Ishikawa (cell line): ENCODE data around the gene PBX3.

ENCODE experiments used
- CEBPB ChIP-seq: IDR thresholded peaks from 2 replicates; pipeline ENCODE4 v1.6.1; 2012
- CREB1 ChIP-seq: IDR thresholded peaks from 2 replicates; pipeline ENCODE4 v1.6.1; 2012; ENCODE audit warnings: low read depth
- EGR1 ChIP-seq: IDR thresholded peaks from 2 replicates; pipeline ENCODE4 v1.6.1; 2012
- EP300 ChIP-seq: IDR thresholded peaks from 2 replicates; pipeline ENCODE4 v1.6.1; 2012; ENCODE audit warnings: borderline replicate concordance
- FOXM1 ChIP-seq: IDR thresholded peaks from 2 replicates; pipeline ENCODE4 v1.6.1; 2012; ENCODE audit warnings: low read depth, borderline replicate concordance
- NFIC ChIP-seq: IDR thresholded peaks from 2 replicates; pipeline ENCODE4 v1.6.1; 2012
- RAD21 ChIP-seq: IDR thresholded peaks from 2 replicates; pipeline ENCODE4 v1.6.1; 2012; ENCODE audit warnings: low read depth
- REST ChIP-seq: IDR thresholded peaks from 2 replicates; pipeline ENCODE4 v1.6.1; 2012; ENCODE audit warnings: low read depth, mild to moderate bottlenecking
- TAF1 ChIP-seq: IDR thresholded peaks from 2 replicates; pipeline ENCODE4 v1.6.1; 2012; ENCODE audit warnings: low read depth, mild to moderate bottlenecking
- TCF12 ChIP-seq: IDR thresholded peaks from 2 replicates; pipeline ENCODE4 v1.6.1; 2012; ENCODE audit warnings: low read depth
- TEAD4 ChIP-seq: IDR thresholded peaks from 2 replicates; pipeline ENCODE4 v1.6.1; 2012
- YY1 ChIP-seq: IDR thresholded peaks from 2 replicates; pipeline ENCODE4 v1.6.1; 2012; ENCODE audit warnings: low read depth
- ZBTB7A ChIP-seq: IDR thresholded peaks from 2 replicates; pipeline ENCODE4 v1.6.1; 2012; ENCODE audit warnings: low read depth
- TF ChIP-seq, protein P1 (sequence below): IDR thresholded peaks from 2 replicates; pipeline ENCODE4 v1.6.1; 2012
- TF ChIP-seq, protein P2 (sequence below): IDR thresholded peaks from 2 replicates; pipeline ENCODE4 v1.6.1; 2012

PBX3 gene

GRCh38 chr9:125924351-125924750, 177.2 kb downstream of the PBX3 start:
- TF ChIP-seq YY1 (no peak), TEAD4 (no peak), EGR1 (no peak), REST (no peak), CREB1 (no peak), FOXM1 (no peak), ZBTB7A (no peak), NFIC (no peak), TAF1 (no peak), CEBPB (no peak), RAD21 (no peak), TCF12 (no peak), EP300 (no peak)
- TF ChIP-seq, protein P1, sequence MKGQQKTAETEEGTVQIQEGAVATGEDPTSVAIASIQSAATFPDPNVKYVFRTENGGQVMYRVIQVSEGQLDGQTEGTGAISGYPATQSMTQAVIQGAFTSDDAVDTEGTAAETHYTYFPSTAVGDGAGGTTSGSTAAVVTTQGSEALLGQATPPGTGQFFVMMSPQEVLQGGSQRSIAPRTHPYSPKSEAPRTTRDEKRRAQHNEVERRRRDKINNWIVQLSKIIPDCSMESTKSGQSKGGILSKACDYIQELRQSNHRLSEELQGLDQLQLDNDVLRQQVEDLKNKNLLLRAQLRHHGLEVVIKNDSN = no peak
- TF ChIP-seq, protein P2, sequence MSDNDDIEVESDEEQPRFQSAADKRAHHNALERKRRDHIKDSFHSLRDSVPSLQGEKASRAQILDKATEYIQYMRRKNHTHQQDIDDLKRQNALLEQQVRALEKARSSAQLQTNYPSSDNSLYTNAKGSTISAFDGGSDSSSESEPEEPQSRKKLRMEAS = no peak

DNA sequence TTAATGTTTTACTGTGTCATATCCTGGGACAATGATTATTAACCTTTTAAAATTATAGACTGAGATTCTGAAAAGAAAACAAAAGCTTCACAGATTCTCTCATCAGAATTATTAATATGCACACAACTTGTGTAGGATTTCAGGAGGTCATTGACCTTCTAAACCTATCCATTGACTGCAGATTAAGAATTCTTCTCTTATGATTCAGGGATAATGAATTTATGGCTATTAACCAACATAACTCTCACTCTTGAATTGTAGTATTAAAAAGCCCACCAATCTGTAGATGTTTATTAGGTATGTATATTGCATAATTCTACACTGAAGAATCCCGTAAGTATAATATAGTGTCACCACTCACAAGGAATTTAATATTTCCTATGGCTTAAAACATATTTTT, 179.8 kb downstream of the PBX3 start:
- TF ChIP-seq, protein P1 = no peak
- TF ChIP-seq REST = no peak
- TF ChIP-seq EGR1 = no peak
- TF ChIP-seq TAF1 = no peak
- TF ChIP-seq CEBPB = no peak
- TF ChIP-seq NFIC = no peak
- TF ChIP-seq RAD21 = no peak
- TF ChIP-seq, protein P2 = no peak

GRCh38 chr9:125929846-125930245, 182.7 kb downstream of the PBX3 start:
- TF ChIP-seq YY1 (no peak), TCF12 (no peak), CEBPB (no peak), FOXM1 (no peak), TEAD4 (no peak)

DNA sequence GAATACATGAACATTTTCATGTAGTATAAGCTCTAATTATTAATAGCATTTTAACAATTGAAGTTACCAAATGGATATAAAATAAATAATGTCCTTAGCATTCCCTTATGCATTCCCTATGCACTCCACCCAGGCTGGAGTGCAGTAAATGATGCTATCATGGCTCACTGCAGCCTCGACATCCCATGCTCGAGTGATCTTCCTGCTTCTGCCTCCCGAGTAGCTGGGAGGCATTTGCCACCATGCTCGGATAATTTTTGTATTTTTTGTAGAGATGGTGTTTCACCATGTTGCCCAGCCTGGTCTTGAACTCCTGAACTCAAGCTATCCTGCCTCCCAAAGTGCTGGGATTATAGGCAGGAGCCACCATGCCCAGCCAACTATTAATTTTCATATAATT, 184.0 kb downstream of the PBX3 start:
- no peak for TF ChIP-seq TCF12
- TF ChIP-seq YY1 = no peak
- TF ChIP-seq CEBPB = no peak
- TF ChIP-seq FOXM1 = no peak
- TF ChIP-seq ZBTB7A = no peak
- TF ChIP-seq, protein P2 = no peak
- TF ChIP-seq EP300 = no peak
- TF ChIP-seq RAD21 = no peak
- TF ChIP-seq, protein P1 = no peak
- no peak for TF ChIP-seq REST
- no peak for TF ChIP-seq EGR1
- TF ChIP-seq TAF1 = no peak
- no peak for TF ChIP-seq NFIC
- TF ChIP-seq TEAD4 = no peak
- no peak for TF ChIP-seq CREB1
